NCI-H2227 (cell line): ENCODE data around the gene SCUBE1.

ENCODE experiments used
- DNase-seq: peaks from one replicate; lab custom pipeline; 2025; ENCODE audit not compliant: unreplicated experiment; lab: John Stamatoyannopoulos, UW

SCUBE1 gene

DNA sequence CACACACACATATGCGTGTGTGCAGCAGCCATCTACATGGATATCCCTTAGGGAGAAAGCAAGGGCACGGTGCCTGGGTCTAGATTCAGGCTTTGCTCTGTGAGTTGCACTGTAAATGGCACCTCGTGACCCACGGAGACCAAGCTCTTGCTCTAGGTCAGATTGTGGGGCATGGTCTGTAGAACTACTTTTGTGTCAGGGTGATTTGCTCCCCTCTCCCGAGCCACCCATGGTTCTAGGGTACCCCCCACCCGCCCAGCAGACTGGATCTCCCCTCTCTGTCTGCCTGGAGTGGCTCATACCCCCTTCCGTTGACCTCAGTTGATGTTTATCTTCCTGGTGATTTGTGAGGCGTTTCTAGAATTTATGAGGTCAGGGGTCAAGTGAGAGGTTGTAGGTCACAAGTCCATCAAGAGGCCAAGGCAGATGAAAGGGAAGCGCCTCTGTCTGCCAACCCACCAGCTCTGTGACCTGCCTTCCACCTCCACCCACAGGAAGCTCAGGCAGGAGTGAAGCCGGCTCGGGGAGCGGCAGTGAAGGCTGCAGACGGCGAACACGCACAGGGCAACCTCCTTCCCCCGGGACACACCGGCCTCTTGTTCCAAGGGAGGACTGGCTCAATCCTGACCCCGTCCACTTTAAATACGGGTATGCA lies 80.1 kb downstream of the SCUBE1 start:
- no peak for DNase-seq

DNA sequence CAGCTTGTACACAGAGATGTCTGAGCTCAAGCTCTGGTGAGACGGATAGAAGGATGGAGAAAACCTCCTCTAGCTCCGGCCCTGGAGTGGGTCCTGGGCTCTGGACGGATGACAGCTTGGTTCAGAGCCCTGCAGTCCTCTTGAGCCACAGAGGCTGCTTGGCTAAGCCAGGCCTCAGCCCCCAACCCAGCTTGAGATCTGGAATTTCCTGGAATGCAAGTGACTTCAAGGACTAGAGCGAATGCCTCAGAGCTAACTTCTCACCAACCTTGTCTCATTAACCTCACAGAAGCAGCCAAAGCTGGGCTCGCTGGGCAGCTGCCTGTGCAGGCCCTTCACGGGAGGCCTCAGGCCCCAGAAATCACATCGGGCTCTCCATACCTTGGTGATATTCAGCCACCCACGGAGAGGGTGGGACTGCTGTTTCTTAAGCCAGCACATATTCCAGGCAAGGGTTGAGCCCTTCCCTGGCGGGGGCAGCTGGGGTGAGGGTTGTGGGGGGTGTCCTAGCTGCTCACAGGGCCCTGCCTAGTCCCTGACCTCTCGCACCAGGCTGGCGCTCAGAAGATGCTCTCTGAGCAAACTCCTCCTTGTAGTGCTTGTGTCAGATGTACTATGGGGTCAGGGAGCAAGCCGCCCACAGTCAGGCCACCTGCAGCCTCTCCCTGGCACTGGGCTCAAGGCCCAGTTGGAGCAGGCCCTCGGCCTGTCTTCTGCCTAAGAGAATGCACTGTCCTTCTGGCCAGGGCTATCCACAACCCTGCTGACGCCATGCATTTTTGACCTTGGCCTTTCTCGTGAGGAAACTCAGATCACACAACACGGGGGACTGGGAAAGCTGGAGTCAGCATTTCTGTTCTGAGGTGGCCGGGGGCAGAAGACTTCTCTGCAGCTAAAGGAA lies 82.6 kb downstream of the SCUBE1 start:
- no peak for DNase-seq

- DNase-seq: no peak
These were observed 85.2 kb downstream of the SCUBE1 start for GRCh38 chr22:43257961-43258360.

GRCh38 chr22:43257549-43257948 lies 85.6 kb downstream of the SCUBE1 start:
- no peak for DNase-seq

- no peak for DNase-seq
These were observed 86.1 kb downstream of the SCUBE1 start for GRCh38 chr22:43256976-43257545.

GRCh38 chr22:43256569-43256968 lies 86.6 kb downstream of the SCUBE1 start:
- DNase-seq: no peak

DNA sequence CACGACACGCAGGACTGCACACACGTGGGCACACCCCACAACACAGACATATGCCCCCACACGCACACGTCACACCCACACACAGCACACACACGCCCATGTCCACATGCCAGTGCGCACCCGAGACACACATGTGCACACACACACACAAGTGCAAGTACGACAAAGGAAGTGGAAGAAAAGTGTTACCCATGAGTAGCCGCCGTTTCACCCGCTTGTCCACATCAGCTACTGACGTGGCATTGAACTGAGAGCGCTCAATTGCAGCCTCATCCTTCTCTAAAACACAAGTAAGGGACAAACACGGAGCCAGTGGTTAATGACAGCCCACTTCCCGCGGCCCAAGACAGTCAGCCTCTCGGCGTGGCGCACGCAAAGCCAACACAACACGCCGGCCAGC lies 87.9 kb downstream of the SCUBE1 start:
- DNase-seq: no peak

GRCh38 chr22:43253839-43254238 lies 89.3 kb downstream of the SCUBE1 start:
- DNase-seq: no peak

DNA sequence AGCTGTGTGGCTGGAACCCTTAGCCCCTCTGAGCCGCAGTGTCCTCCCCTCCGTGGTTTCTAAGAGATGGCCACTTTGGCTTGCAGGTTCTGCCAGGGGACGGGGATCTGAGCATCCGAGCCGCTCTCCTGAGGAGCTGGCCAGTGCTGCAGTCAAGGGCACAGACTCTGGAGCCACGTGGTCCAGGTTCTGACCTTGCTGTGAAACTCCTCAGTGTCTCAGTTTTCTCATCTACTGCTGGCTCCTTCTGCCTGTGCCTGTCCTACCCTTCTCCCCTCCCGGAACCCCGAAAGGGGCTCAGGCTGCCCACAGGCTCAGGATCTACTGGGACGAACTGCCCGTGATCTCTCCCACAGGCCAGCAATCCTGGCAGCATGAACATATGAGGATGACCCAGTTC lies 90.9 kb downstream of the SCUBE1 start:
- no peak for DNase-seq

DNA sequence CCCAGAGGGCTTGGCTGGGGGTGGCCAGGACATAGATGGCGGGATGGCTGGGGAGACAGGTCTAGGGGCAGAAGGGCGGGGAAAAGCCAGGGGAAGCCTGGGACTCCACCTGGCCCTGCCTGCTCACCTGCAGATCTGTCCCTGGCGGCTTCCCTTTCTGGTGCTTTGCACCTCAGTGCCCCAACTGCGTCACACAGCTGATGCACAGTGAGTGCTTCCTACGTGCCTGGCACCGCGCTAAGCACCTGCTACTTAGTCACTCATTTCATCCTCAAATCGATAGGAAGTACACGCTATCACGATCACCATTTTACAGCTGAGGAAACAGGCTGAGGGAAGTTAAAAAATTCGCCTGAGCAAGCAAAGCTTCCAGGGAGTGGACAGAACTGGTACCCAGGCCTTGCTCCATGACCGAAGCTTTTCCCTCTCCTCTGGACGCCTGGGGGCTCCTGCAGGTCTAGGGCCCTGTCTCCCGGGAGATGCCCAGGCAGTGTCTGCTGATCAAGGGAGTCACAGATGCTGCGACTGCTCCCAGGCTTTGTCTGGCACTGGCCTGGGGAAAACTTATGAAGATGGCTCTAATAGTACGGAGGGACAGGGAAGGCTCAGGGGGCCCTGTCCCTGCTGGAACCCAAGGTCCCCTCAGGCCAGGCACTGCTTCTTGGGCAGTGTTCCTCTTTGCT lies 93.2 kb downstream of the SCUBE1 start:
- DNase-seq: no peak

GRCh38 chr22:43247546-43248260 lies 95.5 kb downstream of the SCUBE1 start:
- no peak for DNase-seq

DNA sequence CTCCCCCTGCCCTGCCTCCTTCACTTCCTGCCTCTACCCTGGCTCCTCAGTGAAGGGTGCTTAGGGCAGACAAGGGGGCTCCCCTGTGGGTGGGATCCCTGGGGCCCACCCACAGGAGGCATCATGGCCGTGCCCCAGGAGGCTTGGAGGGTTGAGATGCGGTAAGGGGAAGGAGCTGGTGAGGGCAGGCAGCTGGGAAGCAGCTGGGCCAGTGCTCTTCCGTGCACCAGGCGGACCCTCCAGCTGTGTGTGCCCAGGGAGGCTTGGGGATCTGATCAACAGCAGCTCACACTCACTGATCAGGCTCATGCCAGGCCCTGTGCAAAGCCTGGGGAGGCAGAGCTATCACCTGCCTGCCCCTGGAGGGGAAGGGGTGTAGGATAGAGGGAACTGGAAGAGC lies 97.0 kb downstream of the SCUBE1 start:
- no peak for DNase-seq

DNA sequence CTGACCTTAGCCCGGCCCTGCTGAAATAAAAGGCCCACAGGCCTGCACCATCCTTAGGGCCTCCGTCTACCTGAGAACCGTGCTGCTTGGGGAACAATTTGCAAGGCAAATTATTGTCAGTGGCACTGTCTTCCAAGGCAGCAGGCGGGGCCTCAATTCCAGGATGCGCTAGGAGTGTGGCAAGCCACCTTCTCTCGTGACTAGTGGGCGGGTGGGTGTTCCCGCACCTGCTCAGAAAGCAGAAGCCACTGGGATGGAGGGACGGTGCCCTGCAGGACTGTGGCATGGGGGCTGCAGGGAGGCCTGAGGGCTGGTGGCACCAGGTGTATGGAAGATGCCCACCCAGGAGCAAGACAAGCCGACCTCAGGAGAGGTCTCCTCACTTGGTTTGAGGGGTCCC lies 97.5 kb downstream of the SCUBE1 start:
- no peak for DNase-seq

- no peak for DNase-seq
These were observed 98.2 kb downstream of the SCUBE1 start for GRCh38 chr22:43244803-43245527.

DNA sequence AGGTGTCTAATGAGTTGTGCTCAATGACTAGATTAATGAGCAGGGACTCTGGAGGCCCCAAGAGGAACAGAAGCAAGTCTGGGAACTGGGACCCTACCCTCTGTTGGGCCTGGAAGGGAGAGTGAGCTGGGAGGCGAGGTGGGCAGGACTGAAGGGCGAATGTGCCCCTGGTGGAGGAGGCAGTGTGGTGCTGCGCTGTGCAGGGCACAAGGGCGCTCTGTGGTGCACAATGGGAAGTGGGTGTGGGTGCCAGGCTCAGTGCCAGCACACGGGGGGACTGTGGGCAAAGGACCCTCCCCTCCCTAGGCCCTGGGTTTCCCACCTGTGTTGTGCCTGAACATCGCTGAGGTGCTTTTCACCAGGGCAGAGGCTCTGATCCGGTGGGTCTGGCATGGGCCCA lies 98.8 kb downstream of the SCUBE1 start:
- DNase-seq: no peak

- DNase-seq: no peak
These were observed 99.8 kb downstream of the SCUBE1 start for GRCh38 chr22:43243324-43243723.

GRCh38 chr22:43242627-43243026 lies 100.5 kb downstream of the SCUBE1 start:
- no peak for DNase-seq

GRCh38 chr22:43241699-43242386 lies 101.3 kb downstream of the SCUBE1 start:
- DNase-seq: no peak

DNA sequence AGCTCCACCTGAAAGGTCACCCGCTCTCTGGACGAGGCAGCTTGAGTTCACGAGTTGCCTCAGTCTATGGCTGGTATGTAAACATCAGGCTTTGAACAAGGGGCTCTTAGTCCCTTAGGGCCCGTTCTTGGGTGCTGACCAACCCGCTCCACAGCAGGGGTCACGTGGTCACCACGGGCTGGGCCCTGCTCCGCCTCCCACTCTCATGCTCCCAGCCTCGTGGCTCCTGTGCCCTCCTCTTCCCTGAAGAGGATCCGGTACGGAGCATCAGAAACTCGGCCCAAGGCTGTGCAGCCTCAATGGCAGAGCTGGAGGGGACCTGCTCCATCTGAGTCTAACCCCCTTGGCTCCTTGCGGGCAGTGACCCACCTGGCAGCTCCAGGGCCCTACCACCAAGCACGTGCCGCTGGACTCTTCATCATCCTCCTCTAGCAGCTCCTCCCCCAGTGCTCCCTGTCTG lies 102.0 kb downstream of the SCUBE1 start:
- no peak for DNase-seq

- no peak for DNase-seq
These were observed 102.6 kb downstream of the SCUBE1 start for GRCh38 chr22:43240614-43241013.
